Measurements from ENCODE around the gene SIPA1.

GRCh38 chr11:65598258-65598699 lies 39.6 kb upstream of the SIPA1 start:
- no peak for TF ChIP-seq POLR2A (IDR thresholded peaks at IDR 0.05)
- TF ChIP-seq, protein P1, sequence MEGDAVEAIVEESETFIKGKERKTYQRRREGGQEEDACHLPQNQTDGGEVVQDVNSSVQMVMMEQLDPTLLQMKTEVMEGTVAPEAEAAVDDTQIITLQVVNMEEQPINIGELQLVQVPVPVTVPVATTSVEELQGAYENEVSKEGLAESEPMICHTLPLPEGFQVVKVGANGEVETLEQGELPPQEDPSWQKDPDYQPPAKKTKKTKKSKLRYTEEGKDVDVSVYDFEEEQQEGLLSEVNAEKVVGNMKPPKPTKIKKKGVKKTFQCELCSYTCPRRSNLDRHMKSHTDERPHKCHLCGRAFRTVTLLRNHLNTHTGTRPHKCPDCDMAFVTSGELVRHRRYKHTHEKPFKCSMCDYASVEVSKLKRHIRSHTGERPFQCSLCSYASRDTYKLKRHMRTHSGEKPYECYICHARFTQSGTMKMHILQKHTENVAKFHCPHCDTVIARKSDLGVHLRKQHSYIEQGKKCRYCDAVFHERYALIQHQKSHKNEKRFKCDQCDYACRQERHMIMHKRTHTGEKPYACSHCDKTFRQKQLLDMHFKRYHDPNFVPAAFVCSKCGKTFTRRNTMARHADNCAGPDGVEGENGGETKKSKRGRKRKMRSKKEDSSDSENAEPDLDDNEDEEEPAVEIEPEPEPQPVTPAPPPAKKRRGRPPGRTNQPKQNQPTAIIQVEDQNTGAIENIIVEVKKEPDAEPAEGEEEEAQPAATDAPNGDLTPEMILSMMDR (IDR thresholded peaks at IDR 0.05) = no peak

Data from Peyer's patch (tissue), 4 donors.